SK-N-SH (cell line): ENCODE measurements around the gene SUMO2. TPM values are rescaled to one million over a fixed set of nuclear protein-coding genes. Genes with fewer than 3 reads are reported as not detected.

Experiments
- CTCF ChIA-PET: fragments of 300-600, 350-600 bp; formaldehyde crosslinking; extraction: SDS; loops from one replicate; lab custom pipeline; 2021; lab: Yijun Ruan, JAX
- POLR2A ChIA-PET: fragments of 350-600 bp; sonication (Branson Sonifier 250); formaldehyde crosslinking; extraction: SDS; loops from one replicate; lab custom pipeline; 2020; ENCODE audit warnings: antibody characterized with exemption, inconsistent platforms; lab: Yijun Ruan, JAX
- DNase-seq: peaks from one replicate; pipeline ENCODE4 v3.0.0; 2012
- H2AFZ ChIP-seq: fragments of 200-600 bp; sonication (generic); 2 replicates; pipeline ENCODE4 v1.8.1; 2016; ENCODE audit warnings: antibody characterized with exemption, mild to moderate bottlenecking, low read depth
- H3F3A ChIP-seq: fragments of 200-600 bp; sonication (generic); replicated peaks from 2 replicates; pipeline ENCODE3; 2016; ENCODE audit warnings: antibody characterized with exemption, mild to moderate bottlenecking; ENCODE audit not compliant: insufficient read depth
- H3K27ac ChIP-seq, 2 experiments: fragments of 200-500 bp in 1 of 2; fragments of 200-600 bp in 1 of 2; sonication (Bioruptor generic) in 1 of 2; sonication (generic), shearing (Covaris generic) in 1 of 2; 2 replicates each; pipeline versions ENCODE4 v1.5.1 to v1.6.1; 2014 to 2016; ENCODE audit warnings: low read depth in 2 of 2, inconsistent platforms in 1 of 2, low read length in 1 of 2, mild to moderate bottlenecking in 1 of 2, mixed read lengths in 1 of 2
- H3K27me3 ChIP-seq: fragments of 200-600 bp; sonication (generic), shearing (Covaris generic); 2 replicates; pipeline ENCODE4 v1.6.1; 2016; ENCODE audit warnings: mixed run types; ENCODE audit not compliant: insufficient read depth
- H3K36me3 ChIP-seq, 2 experiments: fragments of 200-500 bp in 1 of 2; fragments of 200-600 bp in 1 of 2; sonication (Bioruptor generic) in 1 of 2; sonication (generic) in 1 of 2; replicated peaks in 1 of 2; 2 replicates each; pipeline versions ENCODE3 to v1.5.1; 2014 to 2016; ENCODE audit warnings: low read length in 1 of 2, mild to moderate bottlenecking in 1 of 2; ENCODE audit not compliant: insufficient read depth in 2 of 2, control insufficient read depth in 1 of 2
- H3K4me1 ChIP-seq, 2 experiments: fragments of 200-500 bp in 1 of 2; fragments of 200-600 bp in 1 of 2; sonication (Bioruptor generic) in 1 of 2; sonication (generic), shearing (Covaris generic) in 1 of 2; 2 replicates each; pipeline versions ENCODE4 v1.5.1 to v1.6.1; 2014 to 2016; ENCODE audit warnings: low read depth in 1 of 2, low read length in 1 of 2, mixed run types in 1 of 2; ENCODE audit not compliant: insufficient read depth in 2 of 2, control insufficient read depth in 1 of 2
- H3K4me2 ChIP-seq: fragments of 200-600 bp; sonication (generic), shearing (Covaris generic); 2 replicates; pipeline ENCODE4 v1.6.1; 2017; ENCODE audit warnings: mixed run types
- H3K4me3 ChIP-seq, 2 experiments: fragments of 200-500 bp in 1 of 2; fragments of 200-600 bp in 1 of 2; sonication (Bioruptor generic) in 1 of 2; sonication (generic), shearing (Covaris generic) in 1 of 2; 2 replicates each; pipeline versions ENCODE4 v1.5.1 to v1.8.1; 2014 to 2016; ENCODE audit warnings: low read depth in 2 of 2, inconsistent platforms in 1 of 2, low read length in 1 of 2, mild to moderate bottlenecking in 1 of 2, mixed read lengths in 1 of 2, moderate library complexity in 1 of 2
- H3K79me2 ChIP-seq: fragments of 200-600 bp; sonication (generic); 2 replicates; pipeline ENCODE4 v1.8.1; 2017; ENCODE audit warnings: mild to moderate bottlenecking; ENCODE audit not compliant: insufficient read depth
- H3K9ac ChIP-seq: fragments of 200-600 bp; sonication (generic); 2 replicates; pipeline ENCODE4 v1.6.1; 2017; ENCODE audit warnings: mixed run types
- H3K9me2 ChIP-seq: fragments of 200-600 bp; sonication (generic); 2 replicates; pipeline ENCODE4 v1.6.1; 2017; ENCODE audit warnings: mixed run types
- H3K9me3 ChIP-seq: fragments of 200-600 bp; sonication (generic); 2 replicates; pipeline ENCODE4 v1.6.1; 2017; ENCODE audit warnings: mixed run types, mild to moderate bottlenecking, moderate library complexity
- H4K20me1 ChIP-seq: fragments of 200-600 bp; sonication (generic); 2 replicates; pipeline ENCODE4 v1.6.1; 2017; ENCODE audit warnings: mild to moderate bottlenecking, mixed run types; ENCODE audit not compliant: insufficient read depth
- FOXJ3 ChIP-seq: sonication (generic); formaldehyde crosslinking; IDR thresholded peaks from 2 replicates; pipeline ENCODE4 v1.5.1; 2020; ENCODE audit warnings: mild to moderate bottlenecking, missing genetic modification reagents
- MEF2A ChIP-seq: IDR thresholded peaks from 2 replicates; pipeline ENCODE4 v1.4.0; 2012; ENCODE audit warnings: low read depth, borderline replicate concordance
- TAF1 ChIP-seq: IDR thresholded peaks from 2 replicates; pipeline ENCODE4 v1.6.1; 2012; ENCODE audit warnings: low read depth, mild to moderate bottlenecking, low read length, moderate library complexity, borderline replicate concordance
- WGBS: methylation state at CpG from one replicate; pipeline ENCODE4 v1.1.6; 2017; ENCODE audit warnings: low lambda C conversion rate; 5-methylcytosine and 5-hydroxymethylcytosine counted together
- polyA plus RNA-seq, 3 experiments: library from polyadenylated mRNA; depleted of rRNA; stranded (reverse); fragments of >200 nt; gene quantifications; 2 replicates each; pipeline ENCODE4 v1.2.3, GENCODE V29; 2012
- small RNA-seq, 7 experiments: library from RNA; depleted of rRNA; stranded (forward); fragments of <200 nt; gene quantifications; one replicate each; pipeline ENCODE3, GENCODE V24; 2012

The SUMO2 gene
- polyA plus RNA-seq, 1 of the 3 experiments (the other 2 are of a cell fraction), result 114 TPM

DNA sequence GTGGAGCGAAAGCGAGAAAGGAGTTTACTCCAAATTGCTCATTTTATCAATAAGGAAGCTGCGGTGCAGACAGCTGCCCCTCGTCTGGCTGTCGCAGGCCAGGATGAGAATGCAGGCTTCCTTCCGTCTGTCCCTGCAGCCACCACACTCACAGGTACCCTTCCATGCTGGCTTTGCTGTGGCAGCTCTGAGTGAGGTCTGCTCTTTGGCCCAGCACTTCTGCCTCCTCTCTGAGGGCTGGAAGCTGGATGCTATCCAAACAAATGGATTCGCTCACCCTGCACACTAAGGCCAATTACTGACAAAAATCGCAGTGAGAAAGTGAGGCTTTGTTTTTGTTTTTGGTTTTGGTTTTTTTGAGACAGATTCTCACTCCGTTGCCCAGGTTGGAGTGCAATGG lies 66.0 kb downstream of the SUMO2 start:
- POLR2A ChIA-PET, result interaction anchor here (1.3 kb wide), 1 partner anchor 9 kb away, joined by 3 read pairs; no protein-coding TSS in a partner anchor
- Histone ChIP-seq H3K9me2 (no peaks in the 10 kb centered on the region), H3K4me1 (peaks cover 0 to 9% of the 10 kb centered on the region in 2 experiments; a peak in 1 of 4 replicates), H3K79me2 (peaks cover 11% of the 10 kb centered on the region; the same call in 1 of the 2 replicates), H3K9me3 (no peaks in the 10 kb centered on the region), H3K4me2 (no peak overlapping the region), H3K27ac (no peak overlapping the region), H3K9ac (no peak overlapping the region), H2AFZ (no peak overlapping the region), H3K4me3 (no peak overlapping the region), H3F3A (peaks cover 10% of the 10 kb centered on the region), H3K27me3 (no peaks in the 10 kb centered on the region), H4K20me1 (no peaks in the 10 kb centered on the region), H3K36me3 (peaks cover 0 to 9% of the 10 kb centered on the region in 2 experiments)
- WGBS, result 91% methylated on average over 9 of the region's 9 CpGs
- no peak for TF ChIP-seq MEF2A
- no peak for TF ChIP-seq FOXJ3 (CRISPR knock-in tag)
- no peak for TF ChIP-seq TAF1
- CTCF ChIA-PET, result interaction anchor here (1.3 to 11.4 kb wide), 7 partner anchors 12 to 296 kb away, joined by 4 to 422 read pairs (median 7); partner anchors contain the start of genes NT5C and NUP85
- DNase-seq, result no peak

Small RNA genes within 50 kb of the gene (small RNA-seq; reads per million reads assigned to genes)
- 0 reads per million in 7 experiments for gene RF00019

Other genes with a start within 250 kb of the SUMO2 start
- gene OTOP3, start 247.1 kb downstream of the SUMO2 start, polyA plus RNA-seq (2012; rRNA removed), result not detected in 2 replicates
- 2.5 and 2.9 TPM in 2 replicates for gene HID1, start 210.2 kb downstream of the SUMO2 start, polyA plus RNA-seq (2012; rRNA removed)
- gene CDR2L, start 195.3 kb downstream of the SUMO2 start, polyA plus RNA-seq (2012; rRNA removed), result 18.6 and 21.2 TPM in 2 replicates
- gene MRPL58, start 170.3 kb downstream of the SUMO2 start, polyA plus RNA-seq (2012; rRNA removed), result 87.3 and 89.2 TPM in 2 replicates
- gene ATP5PD, start 136.0 kb downstream of the SUMO2 start, polyA plus RNA-seq (2012; rRNA removed), result 354 and 454 TPM in 2 replicates
- 27.5 and 34.2 TPM in 2 replicates for gene KCTD2, start 135.7 kb downstream of the SUMO2 start, polyA plus RNA-seq (2012; rRNA removed)
- 0.03 and 0.06 TPM in 2 replicates for gene SLC16A5, start 95.0 kb downstream of the SUMO2 start, polyA plus RNA-seq (2012; rRNA removed)
- gene ARMC7, start 73.0 kb downstream of the SUMO2 start, polyA plus RNA-seq (2012; rRNA removed), result 7.3 and 10.8 TPM in 2 replicates
- gene NT5C, start 51.2 kb downstream of the SUMO2 start, polyA plus RNA-seq (2012; rRNA removed), result 111 and 114 TPM in 2 replicates
- 259 and 490 TPM in 2 replicates for gene JPT1, start 28.4 kb downstream of the SUMO2 start, polyA plus RNA-seq (2012; rRNA removed)
- gene NUP85, start 22.7 kb upstream of the SUMO2 start, polyA plus RNA-seq (2012; rRNA removed), result 80.5 and 99.8 TPM in 2 replicates
- 42.5 and 43.7 TPM in 2 replicates for gene GGA3, start 78.6 kb upstream of the SUMO2 start, polyA plus RNA-seq (2012; rRNA removed)
- gene MRPS7, start 78.9 kb upstream of the SUMO2 start, polyA plus RNA-seq (2012; rRNA removed), result 82.8 and 90.4 TPM in 2 replicates
- gene MIF4GD, start 88.3 kb upstream of the SUMO2 start, polyA plus RNA-seq (2012; rRNA removed), result 65.4 and 70.0 TPM in 2 replicates
- 11.7 and 13.2 TPM in 2 replicates for gene SLC25A19, start 106.5 kb upstream of the SUMO2 start, polyA plus RNA-seq (2012; rRNA removed)
- gene GRB2, start 222.7 kb upstream of the SUMO2 start, polyA plus RNA-seq (2012; rRNA removed), result 81.6 and 89.6 TPM in 2 replicates